AG09319 (cell line): ENCODE results near the gene IL27RA.
A peak's percentile ranks its signal among the peaks of the same experiment; 100 is the strongest.

Source experiments
- DNase-seq: peaks from one replicate; pipeline ENCODE4 v3.0.0-alpha.2; 2010; ENCODE audit warnings: low read depth; ENCODE audit errors: extremely low read depth
- TF ChIP-seq, protein P1 (sequence below): IDR thresholded peaks from 2 replicates; pipeline ENCODE4 v1.5.1; 2011; ENCODE audit warnings: low read depth, mild to moderate bottlenecking, inconsistent platforms, low read length, moderate library complexity

Gene IL27RA

GRCh38 chr19:14078411-14078810, 46.8 kb downstream of the IL27RA start:
- no peak for DNase-seq
- TF ChIP-seq, protein P1, sequence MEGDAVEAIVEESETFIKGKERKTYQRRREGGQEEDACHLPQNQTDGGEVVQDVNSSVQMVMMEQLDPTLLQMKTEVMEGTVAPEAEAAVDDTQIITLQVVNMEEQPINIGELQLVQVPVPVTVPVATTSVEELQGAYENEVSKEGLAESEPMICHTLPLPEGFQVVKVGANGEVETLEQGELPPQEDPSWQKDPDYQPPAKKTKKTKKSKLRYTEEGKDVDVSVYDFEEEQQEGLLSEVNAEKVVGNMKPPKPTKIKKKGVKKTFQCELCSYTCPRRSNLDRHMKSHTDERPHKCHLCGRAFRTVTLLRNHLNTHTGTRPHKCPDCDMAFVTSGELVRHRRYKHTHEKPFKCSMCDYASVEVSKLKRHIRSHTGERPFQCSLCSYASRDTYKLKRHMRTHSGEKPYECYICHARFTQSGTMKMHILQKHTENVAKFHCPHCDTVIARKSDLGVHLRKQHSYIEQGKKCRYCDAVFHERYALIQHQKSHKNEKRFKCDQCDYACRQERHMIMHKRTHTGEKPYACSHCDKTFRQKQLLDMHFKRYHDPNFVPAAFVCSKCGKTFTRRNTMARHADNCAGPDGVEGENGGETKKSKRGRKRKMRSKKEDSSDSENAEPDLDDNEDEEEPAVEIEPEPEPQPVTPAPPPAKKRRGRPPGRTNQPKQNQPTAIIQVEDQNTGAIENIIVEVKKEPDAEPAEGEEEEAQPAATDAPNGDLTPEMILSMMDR, result no peak

- TF ChIP-seq, protein P1, result no peak
- peak; percentile 99 for DNase-seq
Observed at GRCh38 chr19:14080887-14081796, 49.6 kb downstream of the IL27RA start.

DNA sequence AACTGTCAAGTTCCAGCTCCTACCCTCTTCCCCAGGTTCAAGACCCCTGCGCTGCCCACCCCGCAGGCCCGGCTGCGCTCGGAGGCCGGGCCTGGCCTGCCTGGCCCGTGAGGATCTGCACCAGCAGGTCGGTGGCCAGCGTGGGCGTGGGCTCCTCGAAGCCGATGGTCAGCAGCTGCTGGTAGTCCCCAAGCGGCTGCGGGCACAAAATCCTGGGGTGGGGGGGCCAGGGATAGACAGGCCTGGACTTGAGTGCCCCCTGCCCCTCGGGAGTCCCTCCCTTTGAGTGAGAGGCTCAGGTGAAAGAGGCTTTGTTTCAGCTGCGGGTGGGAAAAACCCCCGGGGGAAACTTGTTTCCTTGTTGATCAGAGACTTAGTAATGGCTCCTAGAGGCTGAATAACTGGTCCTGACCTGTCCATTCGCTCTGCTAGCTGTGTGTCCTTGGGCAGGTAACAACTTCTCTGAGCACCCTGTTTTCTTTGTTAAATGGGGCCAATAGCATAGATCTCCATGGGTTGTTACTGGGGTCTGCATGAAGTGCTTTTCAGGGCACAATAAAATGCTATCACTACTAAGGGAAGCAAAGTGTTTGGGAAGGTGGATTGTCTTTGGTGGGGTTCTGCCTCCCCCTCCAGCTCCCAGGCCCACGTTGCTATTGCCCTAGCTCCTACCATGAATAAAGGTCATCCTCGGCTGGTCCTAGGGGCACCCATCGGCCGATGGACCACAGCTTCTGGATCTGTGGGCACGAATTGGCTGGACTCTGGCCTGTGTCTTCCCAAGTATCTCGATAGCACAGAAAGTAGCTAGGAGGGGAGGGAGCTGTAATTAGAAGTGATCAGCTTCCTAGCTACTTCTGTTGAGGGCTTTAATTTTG, 50.5 kb downstream of the IL27RA start:
- no peak for DNase-seq
- TF ChIP-seq, protein P1, result no peak

GRCh38 chr19:14082675-14082960, 51.1 kb downstream of the IL27RA start:
- no peak for DNase-seq
- TF ChIP-seq, protein P1, result no peak

GRCh38 chr19:14085309-14085995, 53.9 kb downstream of the IL27RA start, which contains the start of gene C19orf67:
C19orf67 (minus strand) TSS chr19:14085783; CDS start chr19:14085627, 156 bp downstream.
- TF ChIP-seq, protein P1, result no peak
- no peak for DNase-seq

DNA sequence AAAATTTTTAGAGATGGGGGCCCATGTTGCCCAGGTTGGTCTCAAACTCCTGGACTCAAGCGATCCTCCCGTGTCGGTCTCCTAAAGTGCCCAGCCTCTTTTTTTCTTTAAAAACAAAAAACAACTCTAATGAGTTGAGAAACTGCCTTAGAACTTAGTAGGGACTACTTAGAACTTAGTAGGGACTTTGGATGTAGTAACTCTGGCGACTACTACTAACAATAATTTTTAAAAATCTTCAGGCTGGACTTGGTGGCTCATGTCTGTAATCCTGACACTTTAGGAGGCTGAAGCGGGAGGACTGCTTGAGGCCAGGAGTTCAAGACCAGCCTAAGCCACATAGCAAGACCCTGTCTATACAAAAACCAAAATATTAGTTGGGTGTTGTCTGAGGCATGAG, 54.5 kb downstream of the IL27RA start:
- no peak for DNase-seq
- TF ChIP-seq, protein P1, result no peak
